HepG2 (cell line): ENCODE data around the gene NUDT7. TPM values are rescaled to one million over a fixed set of nuclear protein-coding genes. Genes with fewer than 3 reads are reported as not detected.

Experiments used
- ATAC-seq: fragments of 200-7000 bp; cut with Tn5 transposase; 3 replicates; pipeline ENCODE4 v1.9.1; 2020; ENCODE audit warnings: mild to moderate bottlenecking, moderate library complexity
- Bru-seq: library from RNA; stranded (reverse); fragments of 400-500 nt; gene quantifications from one replicate; lab custom pipeline; 2021; lab: Mats Ljungman, UMichigan
- BruChase-seq, 2 experiments: library from RNA; stranded (reverse); fragments of 400-500 nt; gene quantifications; one replicate each; lab custom pipeline; 2021; lab: Mats Ljungman, UMichigan
- BruUV-seq: library from RNA; stranded (reverse); fragments of 400-500 nt; replicated peaks from 2 replicates; lab custom pipeline; 2021; lab: Mats Ljungman, UMichigan
- CTCF ChIA-PET: fragments of 300-600 bp; formaldehyde crosslinking; extraction: SDS; loops from one replicate; lab custom pipeline; 2021; ENCODE audit warnings: low total read pairs, inconsistent platforms, low intra/inter-chr PET ratio; lab: Yijun Ruan, JAX
- POLR2A ChIA-PET: fragments of 350-600 bp; sonication (Branson Sonifier 250); formaldehyde crosslinking; loops from one replicate; lab custom pipeline; 2020; ENCODE audit warnings: antibody characterized with exemption, inconsistent platforms; lab: Yijun Ruan, JAX
- DNase-seq: peaks from one replicate; pipeline ENCODE4 v3.0.0-alpha.2; 2015; ENCODE audit warnings: low spot score
- FAIRE-seq: peaks from 3 replicates; lab custom pipeline; 2011; peaks lifted over from hg19 to GRCh38; lab: Jason Lieb, UNC
- H2AFZ ChIP-seq: one replicate; pipeline ENCODE4 v1.6.1; 2011; ENCODE audit warnings: low read length, inconsistent platforms
- H3K27ac ChIP-seq: fragments of 300-600 bp; 3 replicates; pipeline ENCODE4 v1.8.0; 2011; ENCODE audit warnings: mixed run types, mild to moderate bottlenecking, mixed read lengths, low read length, inconsistent platforms; ENCODE audit not compliant: insufficient read depth; ENCODE audit errors: extremely low read length
- H3K27me3 ChIP-seq, 2 experiments: fragments of 200-600 bp in 1 of 2; 2 replicates in 1 of 2; 3 replicates in 1 of 2; pipeline versions ENCODE4 v1.6.0 to v1.8.0; 2011; ENCODE audit warnings: low read length in 2 of 2, mild to moderate bottlenecking in 2 of 2, moderate library complexity in 2 of 2, inconsistent platforms in 1 of 2; ENCODE audit not compliant: insufficient read depth in 2 of 2, control insufficient read depth in 1 of 2
- H3K36me3 ChIP-seq, 2 experiments: fragments of 200-600 bp in 1 of 2; replicated peaks in 1 of 2; 2 replicates in 1 of 2; 3 replicates in 1 of 2; pipeline versions ENCODE4 v1.5.1 to v1.8.0; 2011; ENCODE audit warnings: low read length in 2 of 2, inconsistent platforms in 1 of 2; ENCODE audit not compliant: insufficient read depth in 2 of 2, control insufficient read depth in 1 of 2
- H3K4me1 ChIP-seq: 2 replicates; pipeline ENCODE4 v1.5.1; 2012; ENCODE audit warnings: low read length, inconsistent platforms; ENCODE audit not compliant: insufficient read depth
- H3K4me2 ChIP-seq: 2 replicates; pipeline ENCODE4 v1.6.0; 2011; ENCODE audit warnings: low read depth, low read length, inconsistent platforms
- H3K4me3 ChIP-seq, 3 experiments: fragments of 200-600 bp in 1 of 3; sonication (generic), shearing (Covaris generic) in 1 of 3; replicated peaks in 1 of 3; 2 replicates each; pipeline ENCODE4 v1.5.1; 2011 to 2016; ENCODE audit warnings: low read length in 3 of 3, inconsistent platforms in 2 of 3, low read depth in 2 of 3, mild to moderate bottlenecking in 2 of 3, control low read depth in 1 of 3, mixed read lengths in 1 of 3; ENCODE audit not compliant: insufficient read depth in 1 of 3
- H3K79me2 ChIP-seq: one replicate; pipeline ENCODE4 v1.6.1; 2011; ENCODE audit warnings: low read length, inconsistent platforms; ENCODE audit not compliant: insufficient read depth
- H3K9ac ChIP-seq: 2 replicates; pipeline ENCODE4 v1.6.0; 2011; ENCODE audit warnings: mild to moderate bottlenecking, low read depth, low read length, inconsistent platforms; ENCODE audit not compliant: insufficient read depth
- H3K9me3 ChIP-seq: 2 replicates; pipeline ENCODE4 v1.5.1; 2012; ENCODE audit warnings: mild to moderate bottlenecking, low read length
- H4K20me1 ChIP-seq: 2 replicates; pipeline ENCODE4 v1.6.0; 2011; ENCODE audit warnings: inconsistent platforms, mild to moderate bottlenecking, low read length, moderate library complexity; ENCODE audit not compliant: insufficient read depth
- EZH2 ChIP-seq: conservative IDR thresholded peaks from 2 replicates; pipeline ENCODE4 v1.6.1; 2012; ENCODE audit warnings: mild to moderate bottlenecking, low read depth, low read length, moderate library complexity
- HNRNPK ChIP-seq: fragments of 200-400 bp; formaldehyde crosslinking; IDR thresholded peaks from 2 replicates; pipeline ENCODE4 v1.6.1; 2018; ENCODE audit warnings: low read length, low read depth, moderate library complexity, mild to moderate bottlenecking; ENCODE audit not compliant: poor library complexity, severe bottlenecking
- MXD1 ChIP-seq: sonication (generic); formaldehyde crosslinking; IDR thresholded peaks from 2 replicates; pipeline ENCODE4 v1.4.0; 2020; ENCODE audit warnings: mild to moderate bottlenecking, missing genetic modification reagents
- ZKSCAN5 ChIP-seq: sonication (generic); formaldehyde crosslinking; IDR thresholded peaks from 2 replicates; pipeline ENCODE4 v1.5.1; 2020; ENCODE audit warnings: mild to moderate bottlenecking, missing genetic modification reagents
- ZNF138 ChIP-seq: sonication (generic); formaldehyde crosslinking; IDR thresholded peaks from 2 replicates; pipeline ENCODE4 v1.5.0; 2020; ENCODE audit warnings: mild to moderate bottlenecking, low read depth, missing genetic modification reagents
- ZNF660 ChIP-seq: sonication (generic); formaldehyde crosslinking; IDR thresholded peaks from 2 replicates; pipeline ENCODE4 v1.5.1; 2020; ENCODE audit warnings: mild to moderate bottlenecking, low read depth, missing genetic modification reagents, borderline replicate concordance
- WGBS: methylation state at CpG from one replicate; pipeline ENCODE4 v1.1.6; 2017; ENCODE audit warnings: low lambda C conversion rate; 5-methylcytosine and 5-hydroxymethylcytosine counted together
- in situ Hi-C: cut with HindIII; loops from 2 replicates; pipeline ENCODE4 v1.10.0; 2017; ENCODE audit warnings: low pct_unique_long_range_greater_than_20kb; ENCODE audit not compliant: extremely low pct_ligation_motif_present
- intact Hi-C: fragments of 100-400 bp; cut with micrococcal nuclease; formaldehyde crosslinking; loops from one replicate; pipeline ENCODE4 v1.10.0; 2022; ENCODE audit not compliant: unreplicated experiment
- long read RNA-seq, 2 experiments: library from RNA in 1 of 2; library from polyadenylated mRNA in 1 of 2; stranded (forward) in 1 of 2; unstranded in 1 of 2; transcript quantifications; one replicate each; pipeline ENCODE4 v2.0.0, GENCODE V29; 2019 to 2022
- polyA minus RNA-seq, 3 experiments: library from RNA; depleted of rRNA, polyadenylated mRNA; stranded (reverse); fragments of >200 nt; gene quantifications; 2 replicates each; pipeline ENCODE4 v1.2.3, GENCODE V29; 2011; ENCODE audit warnings: low replicate concordance in 1 of 3
- polyA plus RNA-seq, 8 experiments: library from polyadenylated mRNA; depleted of rRNA in 3 of 8; stranded (reverse) in 7 of 8; unstranded in 1 of 8; fragments of >200 nt; fragmentation: Illumina TruSeq in 4 of 8; extraction: Trizol in 4 of 8; gene quantifications; 2 replicates each; pipeline versions ENCODE4 v1.2.1 to v1.2.3, GENCODE V29; 2011 to 2016; ENCODE audit warnings: low read depth in 4 of 8, missing spikeins in 1 of 8, mixed read lengths in 1 of 8; ENCODE audit not compliant: insufficient read depth in 1 of 8
- total RNA-seq, 5 experiments: library from RNA; depleted of rRNA; stranded (reverse); fragments of >200 nt; fragmentation: Illumina TruSeq; extraction: Trizol; gene quantifications; 2 replicates each; pipeline ENCODE4 v1.2.3, GENCODE V29; 2016; ENCODE audit warnings: low read depth in 1 of 5
- TF ChIP-seq, protein P1 (sequence below): sonication (generic); formaldehyde crosslinking; IDR thresholded peaks from 2 replicates; pipeline ENCODE4 v1.4.0; 2020; ENCODE audit warnings: mild to moderate bottlenecking, missing genetic modification reagents

Gene NUDT7
- total RNA-seq (2016; rRNA removed; fragmentation: Illumina TruSeq; extraction: Trizol) (14.3 and 17.8 TPM in 2 replicates), polyA plus RNA-seq (2011; rRNA removed) (18.0 and 23.9 TPM in 2 replicates), polyA minus RNA-seq (2011; rRNA and poly(A)+ RNA removed; ENCODE audit: low replicate concordance) (12.6 and 34.2 TPM in 2 replicates), Bru-seq, nascent RNA (percentile 50 among the genes with signal in this experiment), BruChase-seq, experiment 1, labeled RNA remaining after a 6-hour chase (percentile 47 among the genes with signal in this experiment), BruChase-seq, experiment 2, labeled RNA remaining after a 2-hour chase (percentile 47 among the genes with signal in this experiment)
- total RNA-seq (2016; cell fraction: cytosol; rRNA removed; fragmentation: Illumina TruSeq; extraction: Trizol; ENCODE audit: low read depth): 3.7 and 3.8 TPM in 2 replicates
- total RNA-seq (2016; cell fraction: insoluble cytoplasmic fraction; rRNA removed; fragmentation: Illumina TruSeq; extraction: Trizol): 15.0 and 20.1 TPM in 2 replicates
- 8.1 and 8.5 TPM in 2 replicates for total RNA-seq (2016; cell fraction: membrane; rRNA removed; fragmentation: Illumina TruSeq; extraction: Trizol)
- 6.4 and 7.9 TPM in 2 replicates for total RNA-seq (2016; cell fraction: nucleus; rRNA removed; fragmentation: Illumina TruSeq; extraction: Trizol)
- 17.5 and 22.7 TPM in 2 replicates for polyA plus RNA-seq (2011; cell fraction: cytosol; rRNA removed)
- 5.7 and 8.9 TPM in 2 replicates for polyA plus RNA-seq (2011; cell fraction: nucleus; rRNA removed)
- 16.3 and 22.7 TPM in 2 replicates for polyA plus RNA-seq (2012)
- polyA plus RNA-seq (2016; cell fraction: cytosol; fragmentation: Illumina TruSeq; extraction: Trizol; ENCODE audit: low read depth): 4.7 and 5.5 TPM in 2 replicates
- polyA plus RNA-seq (2016; cell fraction: insoluble cytoplasmic fraction; fragmentation: Illumina TruSeq; extraction: Trizol; ENCODE audit: low read depth): 26.0 and 26.5 TPM in 2 replicates
- polyA plus RNA-seq (2016; cell fraction: membrane; fragmentation: Illumina TruSeq; extraction: Trizol; ENCODE audit: low read depth): 10.6 and 12.1 TPM in 2 replicates
- polyA plus RNA-seq (2016; cell fraction: nucleus; fragmentation: Illumina TruSeq; extraction: Trizol; ENCODE audit: insufficient read depth, low read depth): 15.7 and 19.3 TPM in 2 replicates
- 8.9 and 11.2 TPM in 2 replicates for polyA minus RNA-seq (2011; cell fraction: cytosol; rRNA and poly(A)+ RNA removed)
- 6.8 and 11.7 TPM in 2 replicates for polyA minus RNA-seq (2011; cell fraction: nucleus; rRNA and poly(A)+ RNA removed)
- long read RNA-seq, experiment 1, transcript NUDT7-202 (3 exons, 930 nt): major isoform, 9 of 21 reads
- long read RNA-seq, experiment 1, partial matches to known transcripts: 0 of 21 reads
- long read RNA-seq, experiment 1, other reads (novel, unspliced or antisense): 4 of 21 reads
- long read RNA-seq, experiment 2, transcript NUDT7-202 (3 exons, 930 nt): major isoform, 7 of 16 reads
- long read RNA-seq, experiment 2, partial matches to known transcripts: 1 of 16 reads
- long read RNA-seq, experiment 2, other reads (novel, unspliced or antisense): 1 of 16 reads

GRCh38 chr16:77722309-77723107 is at the start of gene NUDT7:
NUDT7 (plus strand) TSS chr16:77722514; CDS start chr16:77722583, 69 bp downstream.
- Histone ChIP-seq H3K4me1 (peaks cover 34% of the 10 kb centered on the region), H3K27ac (peak within 1 kb of the TSS; percentile 95), H2AFZ (peak within 1 kb of the TSS; percentile 91), H3K9me3 (no peaks in the 10 kb centered on the region), H4K20me1 (no peaks in the 10 kb centered on the region), H3K36me3 (no peaks in the 10 kb centered on the region), H3K27me3 (no peaks in the 10 kb centered on the region; a peak in 1 of 5 replicates), H3K4me2 (peak within 1 kb of the TSS; percentile 93), H3K79me2 (no peaks in the 10 kb centered on the region), H3K4me3 (peak within 1 kb of the TSS; percentile 70 to 84 (median 81)), H3K9ac (peak within 1 kb of the TSS; percentile 88)
- under 1% methylated on average over 43 of the region's 55 CpGs for WGBS
- intact Hi-C loops: loop anchor here (1.0 to 2.0 kb wide), 4 partner anchors 14 to 60 kb away; no protein-coding TSS in a partner anchor
- POLR2A ChIA-PET: interaction anchor here (0.6 to 3.1 kb wide), 14 partner anchors 10 to 412 kb away, joined by 3 to 21 read pairs (median 5); partner anchors contain the start of gene WWOX
- ATAC-seq: peak; percentile 90
- in situ Hi-C loops: no loop called here
- BruUV-seq: no TSS peak
- CTCF ChIA-PET: interaction anchor here (1.3 kb wide), 1 partner anchor 61 kb away, joined by 3 read pairs; no protein-coding TSS in a partner anchor
- peak; percentile 95 for DNase-seq
- FAIRE-seq: no peak
- TF ChIP-seq EZH2: no peak
- peak; percentile 62 for TF ChIP-seq MXD1 (CRISPR knock-in tag)
- TF ChIP-seq ZKSCAN5 (CRISPR knock-in tag): no peak; the same call in 1 of the 2 replicates
- TF ChIP-seq ZNF660 (CRISPR knock-in tag): no peak; the same call in 1 of the 2 replicates
- TF ChIP-seq HNRNPK: no peak
- TF ChIP-seq, protein P1, sequence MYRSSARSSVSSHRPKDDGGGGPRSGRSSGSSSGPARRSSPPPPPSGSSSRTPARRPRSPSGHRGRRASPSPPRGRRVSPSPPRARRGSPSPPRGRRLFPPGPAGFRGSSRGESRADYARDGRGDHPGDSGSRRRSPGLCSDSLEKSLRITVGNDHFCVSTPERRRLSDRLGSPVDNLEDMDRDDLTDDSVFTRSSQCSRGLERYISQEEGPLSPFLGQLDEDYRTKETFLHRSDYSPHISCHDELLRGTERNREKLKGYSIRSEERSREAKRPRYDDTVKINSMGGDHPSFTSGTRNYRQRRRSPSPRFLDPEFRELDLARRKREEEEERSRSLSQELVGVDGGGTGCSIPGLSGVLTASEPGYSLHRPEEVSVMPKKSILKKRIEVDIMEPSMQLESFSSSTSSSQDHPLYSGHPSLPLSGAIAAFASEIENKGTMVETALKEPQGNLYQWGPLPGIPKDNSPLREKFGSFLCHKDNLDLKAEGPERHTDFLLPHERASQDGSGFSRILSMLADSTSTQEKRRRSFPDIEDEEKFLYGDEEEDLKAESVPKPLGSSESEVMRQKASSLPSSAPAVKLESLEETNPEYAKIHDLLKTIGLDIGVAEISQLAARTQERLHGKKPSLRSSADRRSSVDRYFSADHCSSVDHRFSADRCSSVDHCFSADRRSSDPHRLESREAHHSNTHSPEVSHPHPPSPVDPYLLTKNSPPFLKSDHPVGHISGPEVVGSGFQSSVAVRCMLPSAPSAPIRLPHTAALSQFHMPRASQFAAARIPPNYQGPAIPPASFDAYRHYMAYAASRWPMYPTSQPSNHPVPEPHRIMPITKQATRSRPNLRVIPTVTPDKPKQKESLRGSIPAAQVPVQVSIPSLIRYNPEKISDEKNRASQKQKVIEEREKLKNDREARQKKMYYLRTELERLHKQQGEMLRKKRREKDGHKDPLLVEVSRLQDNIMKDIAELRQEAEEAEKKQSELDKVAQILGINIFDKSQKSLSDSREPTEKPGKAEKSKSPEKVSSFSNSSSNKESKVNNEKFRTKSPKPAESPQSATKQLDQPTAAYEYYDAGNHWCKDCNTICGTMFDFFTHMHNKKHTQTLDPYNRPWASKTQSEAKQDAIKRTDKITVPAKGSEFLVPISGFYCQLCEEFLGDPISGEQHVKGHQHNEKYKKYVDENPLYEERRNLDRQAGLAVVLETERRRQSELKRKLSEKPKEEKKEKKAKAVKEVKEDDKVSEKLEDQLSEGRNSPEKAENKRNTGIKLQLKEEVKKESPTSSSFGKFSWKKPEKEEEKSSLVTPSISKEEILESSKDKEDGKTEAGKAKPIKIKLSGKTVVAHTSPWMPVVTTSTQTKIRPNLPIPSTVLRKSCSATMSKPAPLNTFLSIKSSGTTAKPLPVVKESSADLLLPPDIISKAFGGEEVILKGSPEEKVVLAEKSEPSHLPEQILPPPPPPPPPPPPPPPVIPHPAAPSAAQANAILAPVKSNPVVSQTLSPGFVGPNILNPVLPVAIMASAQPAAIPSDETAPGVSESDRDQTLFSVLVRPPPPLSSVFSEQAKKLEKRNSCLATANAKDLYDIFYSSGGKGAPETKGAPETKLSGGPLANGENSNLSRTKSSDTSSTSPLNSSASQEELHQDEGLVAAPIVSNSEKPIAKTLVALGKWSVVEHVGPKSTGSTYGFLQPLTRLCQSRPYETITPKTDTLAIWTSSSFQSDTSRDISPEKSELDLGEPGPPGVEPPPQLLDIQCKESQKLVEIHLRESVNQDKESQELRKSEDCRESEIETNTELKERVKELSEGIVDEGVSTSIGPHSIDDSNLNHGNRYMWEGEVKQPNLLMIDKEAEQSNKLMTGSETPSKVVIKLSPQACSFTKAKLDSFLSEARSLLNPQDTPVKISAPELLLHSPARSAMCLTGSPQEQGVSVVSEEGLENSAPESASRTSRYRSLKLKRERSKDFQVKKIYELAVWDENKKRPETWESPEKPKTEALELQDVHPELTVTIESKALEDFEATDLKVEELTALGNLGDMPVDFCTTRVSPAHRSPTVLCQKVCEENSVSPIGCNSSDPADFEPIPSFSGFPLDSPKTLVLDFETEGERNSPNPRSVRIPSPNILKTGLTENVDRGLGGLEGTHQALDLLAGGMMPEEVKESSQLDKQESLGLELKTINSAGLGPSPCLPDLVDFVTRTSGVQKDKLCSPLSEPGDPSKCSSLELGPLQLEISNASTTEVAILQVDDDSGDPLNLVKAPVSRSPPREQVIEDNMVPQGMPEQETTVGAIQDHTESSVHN (CRISPR knock-in tag): no peak
- peak; percentile 91; the same call in 1 of the 2 replicates for TF ChIP-seq ZNF138 (CRISPR knock-in tag)
